Measurements from ENCODE around the gene AMN.

DNA sequence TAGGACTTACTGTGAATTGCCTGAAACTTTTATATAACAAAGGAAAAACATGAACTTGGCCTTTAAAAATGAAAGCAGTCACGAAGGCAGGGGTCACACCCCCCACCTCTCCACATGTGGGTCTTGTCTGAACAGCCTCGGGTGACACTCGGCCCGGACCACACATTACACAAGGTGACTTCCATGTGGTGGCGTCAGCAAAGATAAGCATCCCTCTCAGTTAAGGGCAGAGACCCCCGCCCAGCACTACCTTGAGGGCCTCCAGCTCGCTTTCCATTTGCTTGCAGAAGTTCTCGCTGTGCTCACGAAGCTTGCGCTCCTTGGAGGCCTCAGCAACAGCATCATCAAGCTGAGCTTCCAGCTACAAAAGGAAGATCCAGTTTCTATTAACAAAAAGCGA, 47.4 kb downstream of the AMN start:
- TF ChIP-seq, protein P1, sequence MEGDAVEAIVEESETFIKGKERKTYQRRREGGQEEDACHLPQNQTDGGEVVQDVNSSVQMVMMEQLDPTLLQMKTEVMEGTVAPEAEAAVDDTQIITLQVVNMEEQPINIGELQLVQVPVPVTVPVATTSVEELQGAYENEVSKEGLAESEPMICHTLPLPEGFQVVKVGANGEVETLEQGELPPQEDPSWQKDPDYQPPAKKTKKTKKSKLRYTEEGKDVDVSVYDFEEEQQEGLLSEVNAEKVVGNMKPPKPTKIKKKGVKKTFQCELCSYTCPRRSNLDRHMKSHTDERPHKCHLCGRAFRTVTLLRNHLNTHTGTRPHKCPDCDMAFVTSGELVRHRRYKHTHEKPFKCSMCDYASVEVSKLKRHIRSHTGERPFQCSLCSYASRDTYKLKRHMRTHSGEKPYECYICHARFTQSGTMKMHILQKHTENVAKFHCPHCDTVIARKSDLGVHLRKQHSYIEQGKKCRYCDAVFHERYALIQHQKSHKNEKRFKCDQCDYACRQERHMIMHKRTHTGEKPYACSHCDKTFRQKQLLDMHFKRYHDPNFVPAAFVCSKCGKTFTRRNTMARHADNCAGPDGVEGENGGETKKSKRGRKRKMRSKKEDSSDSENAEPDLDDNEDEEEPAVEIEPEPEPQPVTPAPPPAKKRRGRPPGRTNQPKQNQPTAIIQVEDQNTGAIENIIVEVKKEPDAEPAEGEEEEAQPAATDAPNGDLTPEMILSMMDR (IDR thresholded peaks at IDR 0.05; ENCODE audit: poor library complexity, severe bottlenecking), result no peak
- TF ChIP-seq EZH2 (IDR thresholded peaks at IDR 0.05; ENCODE audit: borderline replicate concordance, insufficient read depth, low read length, poor library complexity, severe bottlenecking) (no peak), RAD21 (conservative IDR thresholded peaks at IDR 0.05) (no peak), POLR2AphosphoS5 (IDR thresholded peaks at IDR 0.05) (no peak), TAF1 (IDR thresholded peaks at IDR 0.05; ENCODE audit: low read depth) (no peak), SMC3 (conservative IDR thresholded peaks at IDR 0.05; ENCODE audit: poor library complexity) (no peak), MXI1 (conservative IDR thresholded peaks at IDR 0.05; ENCODE audit: poor library complexity, severe bottlenecking) (no peak)
